Psoas muscle (tissue), 8 donors: ENCODE measurements around the gene ATG16L2. TPM values are rescaled to one million over a fixed set of nuclear protein-coding genes. Genes with fewer than 3 reads are reported as not detected.
A peak's percentile ranks its signal among the peaks of the same experiment; 100 is the strongest.
"Not testable (repeated sequence)": the region's sequence is repeated elsewhere in the genome, so short reads cannot be mapped to it uniquely, and the experiment has no call there.

Experiments used
- ATAC-seq, 4 donors: fragments of 200-7000 bp; cut with Tn5 transposase; one replicate each; pipeline ENCODE4 v1.9.1; 2020; ENCODE audit warnings: moderate library complexity in 3 of 4, mild to moderate bottlenecking in 2 of 4
- DNase-seq, 2 donors: peaks; one replicate each; pipeline ENCODE4 v3.0.0-alpha.2; 2020
- H3K27ac ChIP-seq: fragments of 200-600 bp; one replicate; pipeline ENCODE4 v1.8.0; 2022
- H3K27me3 ChIP-seq, 3 donors: fragments of 200-600 bp in 1 of 3; one replicate each; pipeline versions ENCODE4 v1.6.1 to v1.8.0; 2013 to 2022; ENCODE audit warnings: low read length in 2 of 3, mild to moderate bottlenecking in 2 of 3, moderate library complexity in 1 of 3; ENCODE audit not compliant: insufficient read depth in 3 of 3
- H3K36me3 ChIP-seq, 2 donors: fragments of 200-600 bp in 1 of 2; one replicate each; pipeline versions ENCODE4 v1.6.1 to v1.8.0; 2013 to 2022; ENCODE audit warnings: low read depth in 1 of 2, mild to moderate bottlenecking in 1 of 2, moderate library complexity in 1 of 2; ENCODE audit not compliant: insufficient read depth in 1 of 2
- H3K4me1 ChIP-seq: fragments of 200-600 bp; one replicate; pipeline ENCODE4 v1.8.0; 2022
- H3K4me3 ChIP-seq: fragments of 200-600 bp; one replicate; pipeline ENCODE4 v1.8.0; 2022; ENCODE audit warnings: mild to moderate bottlenecking
- H3K9me3 ChIP-seq: fragments of 200-600 bp; one replicate; pipeline ENCODE4 v1.8.0; 2022
- CTCF ChIP-seq: fragments of 200-600 bp; IDR thresholded peaks from one replicate; pipeline ENCODE4 v1.8.0; 2022; ENCODE audit warnings: antibody characterized with exemption
- WGBS, 3 donors: extraction: QIAGEN DNeasy Blood & Tissue Kit; methylation state at CpG; one replicate each; pipeline versions ENCODE4 v1.1.6 to v1.1.7; 2013; 5-methylcytosine and 5-hydroxymethylcytosine counted together
- intact Hi-C, 2 donors: fragments of 100-400 bp; cut with DNase I; formaldehyde crosslinking; loops; one replicate each; pipeline versions ENCODE4 v1.11.0 to v1.14.2; 2022
- polyA plus RNA-seq, 3 donors: library from polyadenylated mRNA; stranded (reverse); fragments of 200-250 nt; gene quantifications; one replicate each; pipeline ENCODE4 v1.2.3, GENCODE V29; 2013
- total RNA-seq, 4 donors: library from RNA; stranded (reverse); fragmentation: NEBNext Ultra II Directional in 2 of 4; extraction: Animal tissue kit (Norgen Biotek cat#: 25700) in 2 of 4; gene quantifications; one replicate each; pipeline versions ENCODE4 v1.2.1 to v1.2.4, GENCODE V29; 2021 to 2023
- donor health status: healthy with polysubstance abuse.
- donor health status: DM: no; HTN: no; CAD: no; lungs with moderate emphysema.
- donor health status: Bipolar disorder and iron deficiency.
- donor health status: healthy.
- donor health status: DM: yes; HTN: yes; CAD: no.
- donor health status: DM: no; HTN: no; CAD: no.
- donor health status: DM: no; HTN: no; CAD: no.
- donor health status: DM: yes; HTN: yes; CAD: no.

Gene ATG16L2
- total and polyA plus RNA-seq, 7 donors = 3.9 to 9.6 (median 4.9) TPM

- Histone ChIP-seq H3K9me3 (no peaks in the 10 kb centered on the region), H3K27me3 (no peaks in the 10 kb centered on the region), H3K4me1 (no peaks in the 10 kb centered on the region), H3K4me3 (no peak overlapping the region), H3K36me3 (no peaks in the 10 kb centered on the region), H3K27ac (no peak overlapping the region)
- 84 to 94% (median 88%) methylated on average over 6 of the region's 6 CpGs for WGBS, 3 donors
- DNase-seq (no peak), ATAC-seq (no peak)
- no peak for TF ChIP-seq CTCF
- intact Hi-C loops = no loop called here
Observed at GRCh38 chr11:72802822-72803221, 11.4 kb upstream of the ATG16L2 start.

GRCh38 chr11:72805216-72805615 lies 9.0 kb upstream of the ATG16L2 start:
- ATAC-seq (no peak), DNase-seq (no peak)
- Histone ChIP-seq H3K4me1 (no peaks in the 10 kb centered on the region), H3K27ac (no peak overlapping the region), H3K9me3 (no peaks in the 10 kb centered on the region), H3K36me3 (peaks cover 0 to 17% of the 10 kb centered on the region in 2 donors), H3K27me3 (no peaks in the 10 kb centered on the region), H3K4me3 (no peak overlapping the region)
- intact Hi-C loops = no loop called here
- WGBS, 3 donors = 87 to 88% (median 87%) methylated on average over 6 of the region's 6 CpGs
- no peak for TF ChIP-seq CTCF

GRCh38 chr11:72806378-72806777 lies 7.8 kb upstream of the ATG16L2 start:
- peaks cover 0 to 17% of the 10 kb centered on the region in 2 donors for H3K36me3 ChIP-seq
- DNase-seq, H3K27me3 ChIP-seq, H3K4me3 ChIP-seq, H3K9me3 ChIP-seq, ATAC-seq, intact Hi-C loops, H3K4me1 ChIP-seq, H3K27ac ChIP-seq: not testable (repeated sequence)
- 95 to 100% (median 100%) methylated on average over 1 of the region's 1 CpG for WGBS, 3 donors

- no peak for DNase-seq
- intact Hi-C loops = no loop called here
- peaks cover 5% of the 10 kb centered on the region for H3K4me1 ChIP-seq
- TF ChIP-seq CTCF = no peak
- H3K27ac ChIP-seq = peak overlapping the region; percentile 30
- H3K9me3 ChIP-seq = no peaks in the 10 kb centered on the region
- ATAC-seq = peak in 1 of 4 donors; percentile 27
- 76 to 90% (median 76%) methylated on average over 5 of the region's 5 CpGs for WGBS, 3 donors
- no peak overlapping the region for H3K4me3 ChIP-seq
- H3K36me3 ChIP-seq = peaks cover 0 to 17% of the 10 kb centered on the region in 2 donors
- H3K27me3 ChIP-seq = no peaks in the 10 kb centered on the region
Observed at GRCh38 chr11:72807021-72807693, 7.1 kb upstream of the ATG16L2 start.

GRCh38 chr11:72807792-72808191 lies 6.4 kb upstream of the ATG16L2 start:
- no peak for DNase-seq
- H3K4me3 ChIP-seq = no peak overlapping the region
- no peak for TF ChIP-seq CTCF
- 65 to 80% (median 79%) methylated on average over 2 of the region's 2 CpGs for WGBS, 3 donors
- peaks cover 0 to 17% of the 10 kb centered on the region in 2 donors for H3K36me3 ChIP-seq
- H3K4me1 ChIP-seq = peaks cover 11% of the 10 kb centered on the region
- intact Hi-C loops = no loop called here
- H3K27me3 ChIP-seq = no peaks in the 10 kb centered on the region
- no peaks in the 10 kb centered on the region for H3K9me3 ChIP-seq
- H3K27ac ChIP-seq = peak overlapping the region; percentile 30
- ATAC-seq = no peak
